ENCODE data around the gene ALG6. TPM values are rescaled to one million over a fixed set of nuclear protein-coding genes. Genes with fewer than 3 reads are reported as not detected.
"Not testable (repeated sequence)": the region's sequence is repeated elsewhere in the genome, so short reads cannot be mapped to it uniquely, and the experiment has no call there.

ALG6 gene
- total RNA-seq, 1 donor from 2014 or later: 3.4 TPM

DNA sequence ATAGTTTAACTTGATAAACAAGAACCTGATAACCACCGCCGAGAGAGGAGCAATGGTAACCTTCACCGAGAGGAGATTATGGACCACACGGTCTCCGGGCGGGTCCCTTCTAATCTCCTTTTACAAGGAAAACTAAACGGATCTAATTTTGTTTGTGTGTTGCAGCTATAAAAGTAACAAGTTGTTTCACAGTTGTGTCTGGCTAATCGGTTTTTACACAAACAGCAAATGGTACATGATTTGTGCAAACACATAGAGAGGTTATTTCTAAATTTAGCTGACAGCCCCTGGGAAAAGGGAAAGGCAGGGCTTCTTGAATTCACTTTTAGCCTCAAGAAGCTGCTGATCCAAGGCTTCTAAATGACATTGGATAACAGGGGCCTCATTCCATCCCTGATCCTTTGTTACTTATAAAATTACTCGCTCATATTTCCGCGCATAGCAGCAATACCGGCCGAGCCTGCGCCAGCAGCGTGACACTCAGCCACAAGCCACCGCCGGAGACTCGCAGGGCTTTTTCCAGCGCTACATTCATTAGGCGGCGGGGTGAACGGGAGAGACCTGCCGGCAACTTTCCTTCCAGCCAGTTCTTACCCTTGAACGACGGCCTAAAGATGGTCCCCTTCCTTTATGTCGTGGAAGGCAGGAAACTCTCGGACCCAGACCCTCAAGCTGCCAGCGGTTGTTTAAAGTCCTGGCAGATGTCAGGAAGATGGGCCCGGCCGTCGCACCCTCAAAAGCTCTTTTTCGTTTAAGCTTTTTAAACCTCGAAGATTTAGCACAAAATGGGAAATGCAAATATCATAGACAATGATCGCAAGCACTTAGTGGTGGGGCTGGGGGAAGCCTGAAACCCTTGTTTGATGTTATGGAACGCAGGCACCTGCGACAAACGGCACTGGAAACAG is 40.7 kb upstream of the ALG6 start:
- no peak for DNase-seq (ENCODE audit: low spot score)
- intact Hi-C loops (cut with DNase I): loop anchor here (5.0 to 10.0 kb wide), 2 partner anchors 116 to 198 kb away; partner anchors contain the start of genes EFCAB7 and ITGB3BP

DNA sequence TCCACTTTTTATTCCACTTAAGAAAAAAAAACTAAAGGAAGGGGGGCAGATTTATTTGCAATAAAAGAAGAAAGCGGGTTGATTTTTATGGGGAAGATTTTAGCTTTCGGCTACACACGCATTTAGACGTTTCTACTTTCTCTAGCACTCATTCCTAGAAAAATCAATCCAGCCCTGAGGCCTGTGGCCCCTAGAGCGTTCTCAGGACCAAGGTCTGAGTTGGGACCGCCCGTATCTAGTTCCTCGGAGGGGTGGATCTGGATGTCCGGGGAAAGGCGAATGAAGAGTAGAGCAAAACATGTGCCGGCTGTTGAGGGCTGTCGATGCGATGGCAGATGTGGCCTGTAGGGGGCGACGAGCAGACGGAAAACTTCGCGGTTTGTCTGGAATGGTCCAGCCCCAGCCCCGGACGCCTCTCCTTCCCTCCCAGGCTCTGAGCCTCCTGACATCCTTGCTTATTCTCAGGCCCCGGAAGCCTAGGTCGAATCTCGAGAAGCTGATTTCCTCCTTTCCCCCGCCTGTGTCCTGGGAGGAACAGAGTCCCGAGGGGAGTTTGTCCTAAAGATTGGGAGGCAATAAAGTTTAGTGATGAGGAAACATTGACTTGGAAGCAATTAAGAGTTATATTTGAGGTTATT is 39.9 kb upstream of the ALG6 start:
- intact Hi-C loops (cut with DNase I): loop anchor here (5.0 to 10.0 kb wide), 2 partner anchors 115 to 197 kb away; partner anchors contain the start of genes EFCAB7 and ITGB3BP
- peak; percentile 82 for DNase-seq (ENCODE audit: low spot score)

GRCh38 chr1:63328122-63328521 is 39.3 kb upstream of the ALG6 start:
- no peak for DNase-seq (ENCODE audit: low spot score)
- intact Hi-C loops (cut with DNase I): loop anchor here (5.0 to 10.0 kb wide), 2 partner anchors 114 to 197 kb away; partner anchors contain the start of genes EFCAB7 and ITGB3BP

DNA sequence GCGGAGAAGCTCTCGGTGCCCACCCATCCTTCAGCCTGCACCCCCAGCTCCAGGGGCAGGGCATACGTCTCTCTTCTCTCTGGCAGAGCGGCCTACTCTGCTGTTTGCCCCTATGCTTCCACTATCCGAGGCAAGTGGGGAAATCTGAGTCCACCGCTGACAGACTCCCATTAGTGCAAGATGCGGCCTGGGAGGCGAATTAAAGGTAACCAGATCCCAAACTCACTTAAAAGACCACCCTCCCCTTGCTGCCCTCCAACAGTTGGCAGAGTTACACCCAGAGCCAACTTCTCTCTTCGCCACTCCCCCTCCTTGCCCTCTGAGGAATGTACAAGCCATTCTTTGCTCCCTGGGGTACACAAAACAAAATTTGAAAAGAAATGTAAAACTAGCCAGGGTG is 38.6 kb upstream of the ALG6 start:
- DNase-seq (ENCODE audit: low spot score): no peak
- intact Hi-C loops (cut with DNase I): loop anchor here (5.0 to 10.0 kb wide), 2 partner anchors 114 to 196 kb away; partner anchors contain the start of genes EFCAB7 and ITGB3BP

DNA sequence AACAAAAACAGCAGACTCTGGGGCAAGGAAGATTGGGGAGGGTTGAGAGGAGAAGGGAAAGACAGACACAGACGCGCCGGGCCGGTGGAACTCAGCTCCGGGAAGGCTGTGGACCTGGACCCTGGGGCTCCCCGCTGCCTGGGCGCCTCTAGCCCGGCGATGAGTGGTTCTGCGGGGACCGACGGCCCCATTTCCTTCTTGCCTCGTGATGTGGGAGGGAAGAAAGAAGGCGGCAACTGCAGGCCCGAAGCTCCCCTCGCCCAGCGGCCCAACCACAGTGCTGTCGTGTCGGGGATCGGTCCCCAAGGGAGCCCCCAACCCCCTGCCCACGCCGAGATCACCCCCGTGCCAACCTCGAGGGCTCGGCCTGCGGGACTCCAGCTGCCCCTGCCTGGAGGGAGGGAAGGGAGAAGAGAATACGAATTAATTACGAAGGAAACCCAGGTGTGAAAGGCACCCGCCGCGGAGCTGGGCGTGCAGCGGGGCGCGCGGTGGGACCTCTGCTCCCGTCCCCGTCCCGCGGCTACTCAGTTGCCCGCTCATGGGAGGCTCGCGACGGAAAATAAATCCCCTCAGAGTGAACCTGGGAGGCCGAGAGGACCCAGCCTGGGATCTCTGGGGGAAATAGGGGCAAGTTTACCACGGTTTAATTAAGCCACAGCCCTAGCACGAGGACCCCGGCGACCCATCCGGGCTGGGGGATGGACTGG is 37.7 kb upstream of the ALG6 start:
- no peak for DNase-seq (ENCODE audit: low spot score)
- intact Hi-C loops (cut with DNase I): loop anchor here (5.0 to 10.0 kb wide), 2 partner anchors 113 to 195 kb away; partner anchors contain the start of genes EFCAB7 and ITGB3BP

- intact Hi-C loops (cut with DNase I): no loop called here
- DNase-seq (ENCODE audit: low spot score): no peak
These were observed 37.0 kb upstream of the ALG6 start for GRCh38 chr1:63330331-63330916.

- no peak for DNase-seq (ENCODE audit: low spot score)
- intact Hi-C loops (cut with DNase I): no loop called here
These were observed 25.0 kb upstream of the ALG6 start for GRCh38 chr1:63342402-63342801.

- no peak for DNase-seq (ENCODE audit: low spot score)
- intact Hi-C loops (cut with DNase I): no loop called here
These were observed 23.5 kb upstream of the ALG6 start for GRCh38 chr1:63343922-63344321.

GRCh38 chr1:63350320-63350719 is 17.1 kb upstream of the ALG6 start:
- intact Hi-C loops (cut with DNase I): no loop called here
- DNase-seq (ENCODE audit: low spot score): no peak

DNA sequence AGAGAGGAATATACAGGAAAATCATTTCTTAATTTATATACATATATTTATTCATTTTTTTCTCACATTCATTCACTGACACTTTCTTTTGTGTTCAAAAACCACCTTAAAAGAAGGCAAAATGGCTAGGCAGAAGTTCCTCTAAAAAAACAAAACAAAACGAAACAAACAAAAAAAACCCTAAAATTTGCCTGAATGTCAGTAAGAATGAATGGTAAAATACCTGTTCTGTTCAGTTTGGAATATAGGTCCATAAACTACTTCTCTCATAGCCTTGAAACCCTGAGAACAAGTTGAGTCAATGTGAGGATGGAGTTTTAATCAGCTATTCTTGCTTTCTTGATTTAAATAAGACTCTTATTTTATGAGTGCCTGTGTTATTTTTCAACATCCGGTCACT is 14.7 kb upstream of the ALG6 start:
- intact Hi-C loops (cut with DNase I): no loop called here
- no peak for DNase-seq (ENCODE audit: low spot score)

- DNase-seq (ENCODE audit: low spot score); intact Hi-C loops (cut with DNase I): not testable (repeated sequence)
These were observed 11.2 kb upstream of the ALG6 start for GRCh38 chr1:63356234-63356633.

- DNase-seq (ENCODE audit: low spot score): no peak
- intact Hi-C loops (cut with DNase I): no loop called here
These were observed 7.9 kb upstream of the ALG6 start for GRCh38 chr1:63359561-63359960.

- no peak for DNase-seq (ENCODE audit: low spot score)
- intact Hi-C loops (cut with DNase I): loop anchor here (10.0 kb wide), 1 partner anchor 233 kb away; the partner anchor contains the start of gene PGM1
These were observed 5.4 kb upstream of the ALG6 start for GRCh38 chr1:63362073-63362472.

DNA sequence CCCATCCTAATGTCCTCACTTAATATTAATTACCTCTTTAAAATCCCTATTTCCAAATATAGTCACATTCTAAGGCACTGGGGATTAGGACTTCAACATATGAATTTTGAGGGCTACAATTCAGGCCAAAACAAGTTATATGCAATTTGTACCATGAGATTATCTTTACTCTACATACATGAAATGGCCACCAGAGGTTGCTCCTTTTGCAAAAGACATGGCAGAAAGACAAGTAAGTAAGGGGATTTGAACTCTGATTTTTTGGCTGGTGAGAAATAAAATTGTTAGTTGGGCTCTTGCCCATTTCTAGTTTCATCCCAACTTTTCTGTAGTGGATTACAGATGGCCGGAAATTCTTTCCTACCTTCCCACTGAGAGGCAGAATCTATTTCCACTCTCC is 4.8 kb upstream of the ALG6 start:
- no peak for DNase-seq (ENCODE audit: low spot score)
- intact Hi-C loops (cut with DNase I): loop anchor here (10.0 kb wide), 1 partner anchor 232 kb away; the partner anchor contains the start of gene PGM1

DNA sequence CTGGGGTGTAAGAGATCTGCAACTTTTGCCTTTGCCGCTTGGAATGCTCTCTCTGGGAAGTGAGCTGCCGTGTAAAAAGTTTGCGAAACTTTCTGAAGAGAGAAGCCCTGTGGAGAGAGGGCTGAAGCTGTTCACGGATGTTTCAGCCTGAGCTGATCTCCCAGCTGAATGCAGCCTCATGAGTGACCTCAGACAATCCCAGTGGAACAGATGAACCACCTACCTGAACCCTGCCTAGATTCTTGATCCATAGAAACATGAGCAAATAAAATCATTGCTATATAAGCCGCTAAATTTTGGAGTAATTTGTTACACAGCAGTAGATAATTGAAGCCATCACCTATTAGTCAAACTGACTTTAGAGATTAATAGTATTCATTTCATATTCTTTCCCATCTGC is 4.4 kb upstream of the ALG6 start:
- intact Hi-C loops (cut with DNase I): loop anchor here (10.0 kb wide), 1 partner anchor 232 kb away; the partner anchor contains the start of gene PGM1
- no peak for DNase-seq (ENCODE audit: low spot score)

GRCh38 chr1:63366908-63367214 is 566 bp upstream of the ALG6 start:
- DNase-seq (ENCODE audit: low spot score): no peak

GRCh38 chr1:63368131-63368530 is 704 bp downstream of the ALG6 start:
- intact Hi-C loops (cut with DNase I): loop anchor here (10.0 kb wide), 1 partner anchor 227 kb away; the partner anchor contains the start of gene PGM1
- no peak for DNase-seq (ENCODE audit: low spot score)

More at GRCh38 chr1:63366908-63367214, 566 bp upstream of the ALG6 start:
- intact Hi-C loops (cut with DNase I): loop anchor here (2.0 to 10.0 kb wide), 2 partner anchors 156 to 228 kb away; partner anchors contain the start of genes EFCAB7, ITGB3BP and PGM1

DNA sequence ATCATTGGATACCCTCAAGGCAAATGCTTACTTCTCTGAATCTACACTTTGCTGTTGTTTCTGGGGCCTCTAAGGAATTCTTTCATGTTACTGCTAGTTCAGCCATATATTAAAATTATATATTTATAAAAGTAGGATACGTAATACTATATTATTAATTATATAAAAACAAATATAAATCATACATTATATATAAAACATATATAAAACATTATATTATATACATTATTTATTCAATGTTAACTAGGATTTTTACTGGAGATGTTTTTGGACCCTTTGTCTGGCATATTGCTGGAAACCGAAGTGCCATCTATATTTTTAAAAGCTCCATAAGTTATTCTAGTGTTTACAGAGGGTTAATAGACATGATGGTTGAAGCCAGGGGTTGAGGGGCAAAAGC is 12.2 kb downstream of the ALG6 start:
- intact Hi-C loops (cut with DNase I): no loop called here
- no peak for DNase-seq (ENCODE audit: low spot score)

- DNase-seq (ENCODE audit: low spot score): no peak
- intact Hi-C loops (cut with DNase I): no loop called here
These were observed 14.3 kb downstream of the ALG6 start for GRCh38 chr1:63381741-63382140.
